ENCODE measurements around the gene WDR90. TPM values are rescaled to one million over a fixed set of nuclear protein-coding genes. Genes with fewer than 3 reads are reported as not detected.

Gene WDR90
- total RNA-seq, 1 experiment from 2014 or later = 47.9 TPM

DNA sequence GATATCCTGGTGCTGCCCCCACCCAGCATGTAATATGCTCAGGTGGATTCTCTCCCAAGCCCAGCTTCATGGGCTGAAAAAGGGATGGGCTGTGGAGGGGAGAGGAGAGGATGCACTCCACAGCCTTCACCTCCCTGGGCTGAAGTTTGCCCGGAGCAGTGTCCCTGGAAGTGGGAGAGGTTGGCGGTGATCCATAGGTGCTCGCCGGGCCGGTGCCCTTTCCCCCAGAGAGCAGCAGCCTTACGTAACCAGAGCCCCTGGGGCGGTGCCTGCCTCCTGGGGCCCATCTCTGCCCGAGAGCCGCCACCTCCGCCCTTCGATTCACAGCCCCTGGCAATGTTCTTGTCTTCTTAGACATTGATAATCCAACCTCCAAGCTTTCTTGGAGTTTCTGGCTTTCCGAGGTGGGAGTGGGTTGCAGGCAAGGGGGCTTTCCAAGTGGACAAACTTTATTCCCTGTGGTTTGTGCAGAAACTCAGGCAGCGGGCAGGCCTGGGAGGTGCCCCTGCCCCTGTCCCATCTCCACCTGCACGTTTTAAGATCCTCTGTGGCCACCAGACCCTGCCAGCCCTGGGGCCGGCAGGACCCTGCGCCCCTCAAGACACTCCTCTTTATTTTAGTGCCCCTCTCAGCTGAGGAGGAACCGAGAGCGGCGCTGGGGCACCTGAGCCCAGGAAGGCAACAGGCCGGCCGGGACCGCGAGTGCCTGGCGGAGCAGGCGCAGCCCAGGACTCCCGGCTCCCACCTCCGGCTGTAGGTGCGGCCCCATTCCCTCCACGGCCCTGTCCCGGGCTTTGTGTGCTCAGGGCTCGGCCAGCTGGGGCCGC lies 3.1 kb upstream of the WDR90 start:
- POLR2A ChIA-PET = interaction anchor here (0.6 to 1.2 kb wide), 2 partner anchors 9 to 20 kb away, joined by 3 read pairs; no protein-coding TSS in a partner anchor
- Mint-ChIP-seq H3K27ac (ENCODE audit: low read depth, unreplicated experiment) (peak overlapping the region; percentile 68), H3K36me3 (ENCODE audit: insufficient read depth, unreplicated experiment) (peaks cover 35% of the 10 kb centered on the region), H3K27me3 (ENCODE audit: insufficient read depth, unreplicated experiment) (no peaks in the 10 kb centered on the region), H3K4me1 (ENCODE audit: insufficient read depth, unreplicated experiment) (peaks cover 17% of the 10 kb centered on the region), H3K4me3 (ENCODE audit: unreplicated experiment) (peak overlapping the region; percentile 31), H3K9me3 (ENCODE audit: unreplicated experiment) (no peaks in the 10 kb centered on the region)
- DNase-seq (ENCODE audit: unreplicated experiment) = peak; percentile 69
- CTCF ChIA-PET = no interaction called here
- no TSS peak for BruUV-seq (replicated peaks)
- intact Hi-C loops (cut with micrococcal nuclease) = no loop called here
- TF ChIP-seq, protein P1, sequence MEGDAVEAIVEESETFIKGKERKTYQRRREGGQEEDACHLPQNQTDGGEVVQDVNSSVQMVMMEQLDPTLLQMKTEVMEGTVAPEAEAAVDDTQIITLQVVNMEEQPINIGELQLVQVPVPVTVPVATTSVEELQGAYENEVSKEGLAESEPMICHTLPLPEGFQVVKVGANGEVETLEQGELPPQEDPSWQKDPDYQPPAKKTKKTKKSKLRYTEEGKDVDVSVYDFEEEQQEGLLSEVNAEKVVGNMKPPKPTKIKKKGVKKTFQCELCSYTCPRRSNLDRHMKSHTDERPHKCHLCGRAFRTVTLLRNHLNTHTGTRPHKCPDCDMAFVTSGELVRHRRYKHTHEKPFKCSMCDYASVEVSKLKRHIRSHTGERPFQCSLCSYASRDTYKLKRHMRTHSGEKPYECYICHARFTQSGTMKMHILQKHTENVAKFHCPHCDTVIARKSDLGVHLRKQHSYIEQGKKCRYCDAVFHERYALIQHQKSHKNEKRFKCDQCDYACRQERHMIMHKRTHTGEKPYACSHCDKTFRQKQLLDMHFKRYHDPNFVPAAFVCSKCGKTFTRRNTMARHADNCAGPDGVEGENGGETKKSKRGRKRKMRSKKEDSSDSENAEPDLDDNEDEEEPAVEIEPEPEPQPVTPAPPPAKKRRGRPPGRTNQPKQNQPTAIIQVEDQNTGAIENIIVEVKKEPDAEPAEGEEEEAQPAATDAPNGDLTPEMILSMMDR (IDR thresholded peaks at IDR 0.05; ENCODE audit: unreplicated experiment) = no peak

DNA sequence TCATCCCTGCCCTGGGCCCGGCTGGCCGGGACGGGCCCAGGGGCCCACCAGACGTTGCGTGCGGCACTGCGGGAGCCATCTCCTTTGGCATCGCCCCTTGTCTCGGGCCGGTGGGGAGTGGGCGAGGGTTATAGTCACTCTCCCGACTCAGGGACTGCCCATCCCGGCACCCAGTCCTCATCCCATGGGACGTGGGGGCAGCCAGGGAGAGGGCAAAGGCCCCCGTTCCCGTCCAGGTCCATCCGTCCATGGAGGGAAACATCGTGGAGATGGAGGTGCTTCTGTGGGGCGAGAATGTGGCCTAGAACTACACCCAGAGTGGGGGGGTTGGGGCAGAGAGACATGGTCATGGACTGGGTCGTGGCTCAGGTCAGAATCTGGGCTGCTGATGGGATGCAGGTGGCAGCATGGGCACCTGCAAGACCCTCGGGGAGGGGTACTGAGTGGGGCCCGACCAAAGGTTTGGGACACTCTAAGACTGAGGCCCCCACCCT lies 2.4 kb upstream of the WDR90 start:
- no TSS peak for BruUV-seq (replicated peaks)
- CTCF ChIA-PET = no interaction called here
- Mint-ChIP-seq H3K4me3 (ENCODE audit: unreplicated experiment) (peak overlapping the region; percentile 38), H3K36me3 (ENCODE audit: insufficient read depth, unreplicated experiment) (peaks cover 35% of the 10 kb centered on the region), H3K9me3 (ENCODE audit: unreplicated experiment) (no peaks in the 10 kb centered on the region), H3K27ac (ENCODE audit: low read depth, unreplicated experiment) (no peak overlapping the region), H3K4me1 (ENCODE audit: insufficient read depth, unreplicated experiment) (peaks cover 17% of the 10 kb centered on the region), H3K27me3 (ENCODE audit: insufficient read depth, unreplicated experiment) (no peaks in the 10 kb centered on the region)
- POLR2A ChIA-PET = interaction anchor here (1.7 kb wide), 1 partner anchor 10 kb away, joined by 15 read pairs; the partner anchor contains the start of gene METTL26
- intact Hi-C loops (cut with micrococcal nuclease) = no loop called here
- TF ChIP-seq, protein P1 (IDR thresholded peaks at IDR 0.05; ENCODE audit: unreplicated experiment) = no peak
- no peak for DNase-seq (ENCODE audit: unreplicated experiment)

DNA sequence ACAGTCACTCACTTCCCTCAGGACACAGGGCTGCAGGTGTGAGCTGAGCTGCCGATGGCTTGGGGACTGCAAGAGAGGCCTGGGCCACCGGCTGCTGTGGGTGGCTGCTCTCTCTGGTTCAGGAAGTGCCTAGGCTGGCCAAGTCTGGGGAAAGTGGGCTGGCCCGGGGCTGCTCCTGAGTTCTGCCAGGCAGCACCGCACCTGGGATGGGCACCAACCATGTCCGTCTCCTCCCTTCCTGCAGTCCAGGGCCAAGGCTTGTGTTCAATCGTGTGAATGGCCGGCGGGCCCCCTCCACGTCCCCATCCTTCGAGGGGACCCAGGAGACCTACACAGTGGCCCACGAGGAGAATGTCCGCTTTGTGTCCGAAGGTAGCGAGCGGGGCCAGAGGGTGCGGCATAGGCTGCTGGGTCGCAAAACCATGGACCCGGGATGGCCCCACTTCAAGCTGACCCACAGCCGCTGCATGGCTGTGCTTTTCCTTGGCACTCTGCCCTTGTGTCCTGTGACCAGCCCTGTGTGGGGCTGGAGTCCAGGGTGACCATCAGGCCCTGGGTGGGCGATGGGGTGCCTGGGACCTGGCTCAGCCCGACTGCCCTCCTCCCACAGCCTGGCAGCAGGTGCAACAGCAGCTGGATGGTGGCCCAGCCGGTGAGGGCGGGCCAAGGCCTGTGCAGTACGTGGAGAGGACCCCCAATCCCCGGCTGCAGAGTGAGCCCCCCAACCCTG lies 1.8 kb upstream of the WDR90 start:
- Mint-ChIP-seq H3K4me1 (ENCODE audit: insufficient read depth, unreplicated experiment) (peaks cover 17% of the 10 kb centered on the region), H3K27ac (ENCODE audit: low read depth, unreplicated experiment) (no peak overlapping the region), H3K4me3 (ENCODE audit: unreplicated experiment) (peak overlapping the region; percentile 38), H3K9me3 (ENCODE audit: unreplicated experiment) (no peaks in the 10 kb centered on the region), H3K27me3 (ENCODE audit: insufficient read depth, unreplicated experiment) (no peaks in the 10 kb centered on the region), H3K36me3 (ENCODE audit: insufficient read depth, unreplicated experiment) (peaks cover 35% of the 10 kb centered on the region)
- POLR2A ChIA-PET = interaction anchor here (0.9 to 2.8 kb wide), 9 partner anchors 10 to 68 kb away, joined by 3 to 17 read pairs (median 6); partner anchors contain the start of genes JMJD8, METTL26, RAB40C and RHOT2
- intact Hi-C loops (cut with micrococcal nuclease) = no loop called here
- CTCF ChIA-PET = interaction anchor here (0.5 to 1.4 kb wide), 8 partner anchors 12 to 77 kb away, joined by 3 to 7 read pairs (median 3); partner anchors contain the start of gene WDR24
- TF ChIP-seq, protein P1 (IDR thresholded peaks at IDR 0.05; ENCODE audit: unreplicated experiment) = no peak
- no peak for DNase-seq (ENCODE audit: unreplicated experiment)
- no TSS peak for BruUV-seq (replicated peaks)
